ENCODE results near the gene BORCS5.
A peak's percentile ranks its signal among the peaks of the same experiment; 100 is the strongest.

Gene BORCS5

DNA sequence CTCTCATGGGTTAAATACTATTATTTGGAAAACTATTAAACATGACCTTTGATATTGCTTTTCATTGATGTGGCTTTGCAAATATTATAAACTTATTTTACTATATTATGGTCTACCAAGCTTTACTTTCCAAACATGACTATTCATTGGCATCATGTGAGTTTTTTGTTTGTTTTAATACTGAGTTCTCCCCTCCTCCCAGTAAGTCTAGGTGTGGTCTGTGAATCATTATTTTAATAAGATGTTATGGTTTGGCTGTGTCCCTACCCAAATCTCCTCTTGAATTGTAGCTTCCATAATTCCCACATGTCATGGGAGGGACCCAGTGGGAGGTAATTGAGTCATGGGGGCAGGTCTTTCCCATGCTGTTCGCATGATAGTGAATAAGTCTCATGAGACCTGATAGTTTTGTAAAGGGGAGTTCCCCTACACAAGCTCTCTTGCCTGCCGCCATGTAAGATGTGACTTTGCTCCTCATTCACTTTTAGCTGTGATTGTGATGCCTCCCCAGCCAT is 80.0 kb downstream of the BORCS5 start:
- no peak for DNase-seq

DNA sequence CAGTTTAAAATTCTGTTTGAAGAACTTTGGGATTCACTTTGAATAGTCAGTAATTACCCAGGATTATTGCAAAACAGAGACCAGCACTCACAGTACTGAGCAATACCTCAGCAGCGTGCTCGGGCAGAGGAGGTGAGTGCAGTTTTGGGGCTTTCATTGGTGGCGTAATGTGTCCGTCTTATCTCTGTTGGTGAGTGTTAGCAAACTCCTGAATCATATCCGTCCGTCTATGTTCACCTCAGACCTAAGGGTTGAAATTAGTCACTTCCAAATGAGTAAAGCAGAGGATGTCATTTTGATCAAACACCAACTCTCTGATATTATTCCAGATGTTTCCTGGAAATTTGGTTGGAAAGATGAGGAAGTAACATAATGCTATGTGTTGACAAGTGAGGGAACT is 82.8 kb downstream of the BORCS5 start:
- DNase-seq: peak; percentile 26

DNA sequence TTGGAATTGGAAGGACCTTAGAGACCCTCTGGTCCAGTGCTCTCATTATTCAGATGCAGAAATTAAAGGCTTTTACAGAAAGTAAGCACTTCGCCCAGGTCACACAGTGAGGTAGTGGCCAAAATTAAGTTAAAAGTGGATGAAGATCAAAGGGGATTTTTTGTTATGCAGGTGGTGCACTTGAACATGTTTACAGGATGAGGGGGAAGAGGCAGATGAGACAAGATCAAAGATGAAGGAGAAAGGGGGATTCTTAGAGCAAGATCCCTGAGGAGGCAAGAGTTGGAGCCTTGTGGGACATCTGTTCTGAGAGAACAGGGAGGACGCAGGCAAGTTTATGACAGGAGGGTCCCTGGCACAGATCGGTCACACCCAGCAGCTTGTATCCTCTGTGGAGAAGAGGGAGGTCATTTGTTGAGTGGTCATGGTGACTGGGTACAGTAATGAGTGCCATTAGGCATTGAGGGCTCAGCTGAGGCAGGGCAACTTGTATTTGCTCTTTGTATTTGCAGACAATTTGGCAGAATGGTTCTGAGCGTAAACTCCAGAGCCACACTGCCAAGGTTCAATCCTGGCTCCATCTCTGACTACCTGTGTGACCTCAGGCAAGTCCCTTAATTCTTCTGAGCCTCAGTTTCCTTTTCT is 84.0 kb downstream of the BORCS5 start:
- no peak for DNase-seq

DNA sequence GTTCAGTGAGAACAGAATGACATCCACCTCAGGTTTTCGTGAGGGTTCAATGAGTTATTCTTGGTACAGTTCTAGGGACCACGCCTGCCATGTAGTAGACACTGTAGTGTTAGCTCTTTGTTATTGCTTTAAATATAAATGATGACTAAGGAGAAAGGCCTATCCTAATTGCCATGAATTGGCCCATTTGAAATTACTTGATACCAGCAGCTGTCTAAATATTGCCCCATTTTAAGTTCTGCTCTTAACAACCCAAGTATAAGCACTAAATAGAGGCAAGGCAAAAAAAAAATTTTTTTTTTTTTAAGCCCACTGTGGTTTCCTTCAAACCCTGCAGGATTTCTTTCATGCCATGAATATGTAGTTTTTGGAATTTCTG is 84.5 kb downstream of the BORCS5 start:
- DNase-seq: no peak

DNA sequence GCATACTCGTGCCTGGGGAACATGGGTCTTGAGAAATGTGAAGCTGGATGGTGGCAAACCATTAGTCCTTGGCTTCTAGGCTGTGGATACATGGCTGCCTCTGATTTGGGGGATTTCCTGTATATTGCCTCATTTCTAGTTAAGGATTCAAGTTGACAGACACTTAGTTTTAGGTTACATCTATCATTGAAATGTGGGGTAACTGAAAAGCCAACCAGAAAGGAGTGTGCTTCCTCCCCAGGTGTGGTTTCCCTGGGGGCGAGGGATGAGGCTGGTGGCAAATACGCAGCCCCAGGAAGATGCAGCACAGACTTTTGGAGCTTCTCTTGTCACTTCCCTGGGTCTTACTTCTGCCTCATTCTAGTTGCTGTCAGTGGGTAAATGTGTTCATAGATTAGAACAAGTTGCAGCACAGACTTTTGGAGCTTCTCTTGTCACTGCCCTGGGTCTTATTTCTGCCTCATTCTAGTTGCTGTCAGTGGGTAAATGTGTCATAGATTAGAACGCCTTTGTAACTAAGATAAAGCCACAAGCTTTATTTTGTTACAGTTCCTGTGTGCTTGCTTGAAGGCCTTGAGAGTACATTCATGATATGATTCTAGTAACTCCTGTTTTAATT is 85.1 kb downstream of the BORCS5 start:
- DNase-seq: no peak

DNA sequence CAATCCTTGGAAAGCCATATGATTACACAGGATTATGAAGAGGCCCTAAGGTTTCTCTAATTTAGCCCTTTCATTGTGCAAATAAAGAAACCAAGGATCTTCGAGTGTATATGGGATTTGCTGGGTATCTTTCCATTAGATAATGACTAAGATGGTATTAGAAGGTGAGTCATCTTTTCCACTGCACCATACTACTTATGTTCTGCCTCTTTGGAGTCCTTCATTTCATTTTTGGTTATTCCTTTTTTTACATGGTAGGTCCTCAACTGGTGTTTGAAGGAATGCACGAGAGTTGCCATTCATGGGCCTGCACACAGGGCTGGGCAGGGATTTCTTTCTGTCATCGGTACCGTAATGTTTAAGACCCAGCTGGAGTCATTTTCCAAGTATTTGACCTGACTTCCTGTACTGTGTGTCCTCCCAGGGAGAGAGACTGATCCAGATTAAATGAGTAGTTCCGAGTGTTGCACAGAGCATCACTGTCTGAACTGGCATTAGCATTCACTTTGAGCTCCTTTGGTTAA is 85.7 kb downstream of the BORCS5 start:
- DNase-seq: no peak

DNA sequence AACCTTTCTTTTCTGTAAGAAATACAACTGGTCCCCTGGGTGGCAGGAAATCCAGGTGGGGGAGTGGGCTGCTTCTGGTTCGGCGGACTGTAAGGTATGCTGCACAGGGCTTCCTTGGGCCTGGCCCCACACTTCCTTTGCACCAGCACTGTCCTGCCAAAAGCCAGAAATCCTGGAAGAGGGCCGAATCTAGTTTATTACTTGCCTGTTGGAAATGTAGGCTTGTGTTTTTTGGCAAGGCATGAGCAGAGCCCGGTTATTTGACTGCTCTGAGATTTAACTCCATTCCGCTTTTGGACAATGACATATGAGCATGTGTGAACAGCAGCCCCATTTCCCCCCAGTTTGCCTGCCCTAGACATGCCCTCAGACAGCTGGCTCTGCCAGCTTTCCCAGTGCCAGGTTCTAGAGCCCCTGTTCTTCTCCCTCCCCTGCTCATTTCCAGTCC is 86.6 kb downstream of the BORCS5 start:
- no peak for DNase-seq

DNA sequence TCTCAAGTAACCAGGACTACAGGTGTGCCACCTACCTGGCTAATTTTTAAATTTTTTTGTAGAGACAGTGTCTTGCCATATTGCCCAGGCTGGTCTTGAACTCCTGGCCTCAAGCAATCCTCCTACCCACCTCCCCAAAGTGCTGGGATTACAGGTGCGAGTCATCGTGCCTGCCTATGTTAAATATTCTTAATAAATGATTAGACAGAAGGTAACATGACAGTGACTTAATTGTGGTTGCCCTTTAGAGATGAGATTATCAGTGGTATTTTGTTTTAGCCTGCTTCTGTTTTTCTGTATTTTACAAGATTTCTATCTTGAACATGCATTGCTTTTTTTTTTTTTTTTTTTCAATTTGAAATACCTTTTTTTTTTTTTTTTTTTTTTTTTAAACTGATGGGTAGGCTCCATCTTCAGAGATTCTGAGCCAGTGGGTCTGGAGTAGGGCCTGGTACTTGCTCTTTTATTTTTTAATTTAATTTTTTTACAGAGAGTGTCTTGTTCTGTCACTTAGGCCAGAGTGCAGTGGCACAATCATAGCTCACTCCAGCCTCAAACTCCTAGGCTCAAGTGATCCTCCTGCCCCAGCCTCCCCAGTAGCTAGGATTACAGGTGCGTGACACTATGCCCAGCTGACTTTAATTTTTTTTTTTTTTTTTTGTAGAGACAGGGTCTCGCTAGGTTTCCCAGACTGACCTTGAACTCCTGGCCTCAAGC is 88.4 kb downstream of the BORCS5 start:
- DNase-seq: no peak

DNA sequence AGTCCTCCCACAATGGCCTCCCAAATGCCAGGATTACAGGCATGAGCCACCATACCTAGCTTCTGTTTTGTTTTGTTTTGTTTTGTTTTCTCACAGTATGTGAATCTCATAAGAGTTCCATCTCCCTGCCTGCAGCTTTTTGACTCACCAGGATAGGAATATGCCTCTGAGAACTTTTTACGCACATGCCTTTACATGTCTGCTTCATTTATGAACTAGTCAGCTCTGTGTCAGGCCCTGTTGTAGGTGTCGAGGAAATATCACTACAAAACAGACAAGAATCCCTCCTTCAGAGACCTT is 89.0 kb downstream of the BORCS5 start:
- DNase-seq: no peak

DNA sequence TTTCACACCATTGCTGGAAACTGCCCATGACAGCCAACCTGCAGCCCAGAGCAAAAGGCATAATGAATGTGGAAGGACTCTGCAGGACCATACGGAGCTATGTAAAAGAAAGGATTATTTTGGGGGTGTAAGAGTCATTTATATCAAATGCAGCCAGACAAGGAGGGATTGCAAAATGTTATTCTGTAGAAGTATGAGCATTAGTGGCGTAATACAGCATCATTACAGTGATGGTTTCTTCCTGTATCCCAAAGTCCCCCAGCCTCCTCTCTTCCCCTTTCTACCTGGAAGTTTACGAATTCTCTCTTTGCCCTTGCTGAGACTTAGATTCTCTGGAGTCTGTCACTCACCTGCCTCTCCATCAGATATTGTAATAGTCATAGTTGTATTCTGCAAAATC is 89.9 kb downstream of the BORCS5 start:
- DNase-seq: no peak

DNA sequence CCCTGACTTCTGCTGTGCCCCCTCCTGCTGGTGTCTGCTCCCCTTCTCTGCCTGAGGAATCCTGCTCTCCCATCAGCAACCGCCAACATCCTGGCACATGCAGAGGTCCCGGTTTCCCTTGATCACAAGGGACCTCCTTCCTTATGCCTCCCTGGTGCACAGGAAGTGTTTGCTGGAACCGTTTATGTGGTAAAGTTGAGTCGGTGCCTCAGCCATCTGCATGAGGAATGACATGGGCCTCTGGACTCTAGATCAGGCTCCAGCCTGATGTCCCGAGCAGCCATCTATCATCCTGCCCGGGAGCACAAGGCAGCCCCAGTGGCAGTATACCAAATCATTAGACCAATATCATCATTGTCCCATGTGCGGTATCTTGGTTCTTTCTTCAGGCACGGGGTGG is 90.4 kb downstream of the BORCS5 start:
- DNase-seq: no peak

DNA sequence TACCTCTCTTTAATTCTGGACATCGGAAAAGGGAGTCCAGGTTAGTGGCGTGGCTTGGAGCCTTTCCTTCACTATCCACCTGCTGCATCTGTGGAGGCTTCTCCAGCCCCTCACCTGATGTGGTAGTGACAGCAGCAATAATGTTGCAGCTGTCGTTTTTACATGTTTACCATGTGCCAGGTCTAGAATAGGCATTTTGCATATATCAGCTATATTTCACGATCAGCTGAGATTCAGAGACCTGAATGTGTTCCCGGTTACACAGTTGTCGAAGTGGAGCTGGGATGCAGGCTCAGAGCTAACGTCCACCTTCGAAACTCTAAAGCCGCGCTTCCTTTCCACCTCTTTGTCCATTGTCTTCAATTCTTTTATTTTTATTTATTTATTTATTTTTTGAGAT is 91.0 kb downstream of the BORCS5 start:
- DNase-seq: no peak

DNA sequence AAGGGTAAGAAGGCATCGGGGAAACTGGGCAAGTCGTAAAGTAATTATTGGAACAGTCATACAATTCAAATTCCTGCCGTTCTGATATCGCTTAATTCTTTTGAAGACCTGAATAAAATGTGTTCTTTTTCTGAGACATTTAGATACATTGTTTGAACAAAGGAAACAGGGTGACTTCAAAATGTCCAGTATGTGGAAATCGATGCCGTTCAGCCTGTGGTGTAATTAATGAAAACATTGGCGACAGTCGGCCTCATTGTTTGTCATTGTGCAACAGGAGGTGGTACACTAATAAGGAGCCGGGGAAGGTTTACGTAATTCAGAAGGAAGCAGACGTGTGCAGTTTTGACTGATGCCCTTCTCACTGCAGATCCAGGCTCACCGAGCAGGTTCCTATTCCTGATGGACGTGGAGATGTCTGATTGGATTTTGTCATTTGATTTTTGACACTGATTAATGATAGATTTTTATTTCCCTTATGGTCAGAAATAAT is 92.7 kb downstream of the BORCS5 start:
- no peak for DNase-seq

DNA sequence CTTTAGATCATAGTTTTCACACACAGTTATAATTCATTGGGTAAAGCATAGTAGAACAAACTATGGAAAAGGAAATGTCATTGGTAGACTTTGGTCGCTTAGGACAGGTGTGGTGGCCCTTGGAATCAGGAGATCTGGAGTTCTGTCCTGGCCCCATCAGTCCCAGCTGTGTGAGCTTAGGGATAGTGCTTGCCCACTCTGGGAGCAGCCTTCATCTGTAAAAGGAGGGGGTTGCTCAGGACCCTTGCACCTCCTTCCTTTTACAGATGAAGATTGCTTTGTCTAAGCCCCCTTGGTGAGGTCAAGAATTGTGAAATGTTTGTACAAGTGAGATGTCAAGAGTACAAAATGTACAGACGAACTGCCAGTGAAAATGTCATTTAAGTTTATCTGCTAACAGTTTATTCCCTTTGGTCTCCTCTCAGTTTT is 93.2 kb downstream of the BORCS5 start:
- DNase-seq: no peak

DNA sequence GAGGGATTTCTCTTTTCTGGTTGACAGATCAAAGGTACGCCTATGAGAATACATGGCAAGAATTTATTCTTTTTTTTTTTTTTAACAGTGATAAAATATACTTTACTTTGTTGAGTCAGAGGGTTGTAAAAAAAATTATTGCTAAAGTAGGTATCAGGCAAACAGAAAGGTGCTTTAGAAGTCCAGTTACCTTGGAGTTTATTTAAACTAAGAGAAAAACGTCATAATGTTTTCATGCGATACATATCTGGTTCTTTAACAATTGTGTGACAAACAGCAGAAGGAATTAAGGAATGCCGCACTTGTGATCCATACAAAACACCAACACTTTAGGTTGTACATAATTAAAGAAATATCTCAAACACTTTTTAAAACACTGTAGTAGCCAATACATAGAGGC is 94.2 kb downstream of the BORCS5 start:
- no peak for DNase-seq

DNA sequence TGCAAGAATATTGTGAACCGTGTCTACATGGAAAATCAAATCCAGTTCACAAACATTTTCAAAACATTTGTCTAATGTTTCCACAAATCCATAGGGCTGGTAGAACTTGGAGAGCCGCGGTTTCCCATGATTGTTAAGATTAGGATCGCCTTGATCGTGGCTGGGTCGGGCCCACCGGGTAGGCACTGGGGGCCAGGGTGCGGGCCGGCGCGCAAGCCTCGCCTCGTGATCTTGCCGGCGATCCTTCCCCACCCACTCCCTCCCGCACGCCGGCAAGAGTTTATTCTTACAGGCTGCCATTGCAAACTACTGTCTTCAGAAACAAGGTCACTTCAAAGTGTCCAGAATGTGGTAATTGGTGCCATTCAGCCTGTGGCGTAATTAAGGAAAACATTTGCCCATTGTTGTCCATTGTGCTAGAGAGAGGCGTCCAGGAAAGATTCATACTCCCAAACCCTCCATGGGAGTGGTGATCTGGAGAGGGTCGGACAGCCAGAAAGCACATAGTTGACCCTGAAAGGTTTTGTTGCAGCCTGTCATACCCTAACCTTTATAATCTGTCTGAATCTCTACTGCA is 95.5 kb downstream of the BORCS5 start:
- no peak for DNase-seq

DNA sequence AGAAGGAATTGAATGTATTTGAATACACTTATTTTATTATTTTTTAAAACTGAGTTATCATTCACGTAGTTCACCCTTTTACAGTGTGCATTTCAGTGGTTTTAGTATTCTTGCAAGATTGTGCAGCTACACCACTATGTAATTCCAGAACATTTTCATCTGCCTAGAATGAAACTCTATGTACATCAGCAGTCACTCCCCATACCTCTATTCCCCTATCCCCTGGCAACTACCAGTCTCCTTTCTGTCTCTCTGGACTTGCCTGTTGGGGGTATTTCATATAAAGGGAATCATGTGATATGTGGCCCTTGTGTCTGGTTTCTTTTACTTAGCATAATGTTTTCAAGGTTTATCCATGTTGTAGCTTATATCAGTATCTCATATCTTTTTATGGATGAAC is 96.8 kb downstream of the BORCS5 start:
- no peak for DNase-seq

DNA sequence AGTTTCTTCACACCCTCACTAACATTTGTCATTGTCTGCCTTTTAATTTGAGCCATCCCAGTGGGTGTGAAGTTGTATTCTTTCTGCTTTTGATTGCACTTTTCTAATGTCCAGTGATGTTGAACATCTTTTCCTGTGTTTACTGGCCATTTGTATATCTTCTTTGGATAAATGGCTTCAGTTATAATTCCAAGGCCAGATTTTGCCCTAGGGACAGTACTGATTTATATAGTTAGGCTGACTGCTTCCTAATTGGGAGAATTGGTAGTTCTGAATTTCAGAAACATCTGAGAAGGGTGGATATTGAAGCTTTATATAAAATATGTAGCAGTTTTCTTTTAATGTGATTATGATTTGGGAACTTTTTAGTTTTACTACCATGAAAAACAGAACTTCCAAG is 97.4 kb downstream of the BORCS5 start:
- DNase-seq: no peak

DNA sequence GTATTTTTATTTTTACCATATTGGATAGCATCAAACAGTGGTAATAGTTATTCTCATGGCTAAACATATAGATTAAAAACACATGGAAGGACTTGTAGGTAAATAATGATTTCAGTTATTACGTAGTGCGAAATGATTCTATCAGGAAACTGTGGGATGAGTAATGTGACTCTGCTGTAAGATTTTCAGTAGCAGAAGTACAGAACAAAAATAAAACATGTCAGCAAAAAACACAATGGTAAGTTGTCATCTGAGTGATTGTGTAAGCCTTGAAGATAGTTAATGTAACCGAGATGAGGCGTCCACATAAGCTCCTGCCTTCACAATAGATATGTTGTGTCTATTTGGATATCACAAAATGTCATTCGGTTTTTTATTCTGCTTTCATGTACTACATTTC is 99.8 kb downstream of the BORCS5 start:
- no peak for DNase-seq

DNA sequence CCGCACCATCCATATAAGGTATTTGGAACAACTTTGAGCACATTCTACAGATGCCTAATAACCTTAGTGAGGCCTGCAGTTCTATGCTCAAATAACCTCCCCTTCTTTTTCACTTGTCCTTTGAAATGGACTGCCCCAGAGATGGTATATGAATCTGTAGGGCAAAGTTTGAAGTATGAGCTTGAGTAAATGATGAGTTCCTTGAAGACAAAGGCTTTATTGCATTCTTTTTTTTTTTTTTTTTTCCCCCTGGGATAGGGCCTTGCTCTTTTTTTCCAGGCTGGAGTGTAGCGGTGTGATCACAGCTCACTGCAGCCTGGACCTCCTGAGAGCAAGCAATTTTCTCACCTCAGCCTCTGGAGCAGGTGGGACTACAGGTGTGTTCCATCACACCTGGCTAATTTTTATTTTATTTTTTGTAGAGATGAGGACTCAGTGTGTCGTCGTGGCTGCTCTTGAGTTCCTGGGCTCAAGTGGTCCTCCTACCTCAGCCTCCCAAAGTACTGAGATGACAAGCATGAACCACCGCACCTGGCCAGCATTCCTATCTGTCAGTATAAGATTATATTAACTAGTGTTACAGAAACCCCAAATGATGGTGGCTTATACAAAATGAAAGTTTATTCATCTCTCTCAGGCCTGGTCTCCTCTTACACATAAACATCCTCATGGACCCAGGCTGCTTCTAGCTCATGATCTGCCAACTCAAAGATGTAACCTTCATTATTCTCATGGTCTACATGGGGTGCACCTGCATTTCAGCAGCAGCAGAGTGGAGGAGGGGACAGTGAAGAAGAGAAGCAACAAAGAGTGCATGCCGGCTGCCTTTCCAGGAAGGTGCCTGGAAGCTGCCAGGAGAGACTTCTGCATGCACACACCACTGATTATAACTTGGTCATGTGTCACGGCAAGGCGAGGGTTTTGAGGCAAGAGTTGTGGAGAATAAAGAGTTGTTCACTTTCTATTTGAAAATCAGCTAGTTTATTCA is 104.4 kb downstream of the BORCS5 start:
- peak; percentile 32 for DNase-seq

DNA sequence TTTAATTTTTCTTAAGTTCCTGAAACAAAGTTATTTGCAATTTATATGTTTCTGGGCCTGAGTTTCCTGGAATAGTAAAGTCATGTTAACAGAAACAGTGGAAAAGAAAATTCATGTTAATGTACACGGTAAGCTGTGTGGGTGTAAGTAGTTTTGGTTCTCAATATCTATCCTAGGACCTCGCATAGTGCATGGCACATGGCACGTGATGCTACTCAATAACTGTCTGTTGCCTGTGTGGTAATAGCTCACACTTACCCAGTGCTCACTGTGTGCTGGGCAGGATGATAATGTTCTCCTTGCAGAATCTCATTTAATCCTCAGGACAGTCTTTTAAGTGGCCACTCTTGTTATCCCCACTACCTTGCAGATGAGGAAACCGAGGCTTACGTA is 105.0 kb downstream of the BORCS5 start:
- peak; percentile 31 for DNase-seq

DNA sequence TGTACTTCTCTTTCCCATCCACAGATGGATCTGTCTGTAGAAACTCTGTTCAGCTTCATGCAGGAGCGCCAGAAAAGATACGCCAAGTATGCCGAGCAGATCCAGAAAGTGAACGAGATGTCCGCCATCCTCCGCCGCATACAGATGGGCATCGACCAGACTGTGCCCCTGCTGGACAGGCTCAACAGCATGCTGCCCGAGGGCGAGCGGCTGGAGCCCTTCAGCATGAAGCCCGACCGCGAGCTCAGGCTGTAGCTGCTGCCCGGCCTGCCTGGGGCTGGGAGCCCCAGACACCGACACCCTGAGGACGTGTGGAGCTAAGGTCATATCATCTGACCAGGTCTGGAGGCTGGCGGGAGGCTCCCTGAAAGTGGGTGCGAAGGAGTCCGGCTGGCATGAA is 108.6 kb downstream of the BORCS5 start:
- no peak for DNase-seq

All from activated naive CD4-positive, alpha-beta T cell treated with anti-CD3 and anti-CD28 coated beads, Interleukin-2, amount 50 U/mL, for 16 hours (primary cell).